Stimulated activated CD8-positive, alpha-beta memory T cell treated with anti-CD3 and anti-CD28 coated beads, Interleukin-12 subunit alpha, Interleukin-12 subunit beta, amount 100 ng/mL, for 24 hours (primary cell): ENCODE measurements around the gene MFSD11.
"Not testable (repeated sequence)": the region's sequence is repeated elsewhere in the genome, so short reads cannot be mapped to it uniquely, and the experiment has no call there.

ENCODE experiments used
- DNase-seq: peaks from one replicate; pipeline ENCODE4 v3.0.0-alpha.2; 2020; ENCODE audit errors: extremely low read depth

Gene MFSD11

GRCh38 chr17:76709077-76709950, 28.6 kb upstream of the MFSD11 start:
- no peak for DNase-seq

DNA sequence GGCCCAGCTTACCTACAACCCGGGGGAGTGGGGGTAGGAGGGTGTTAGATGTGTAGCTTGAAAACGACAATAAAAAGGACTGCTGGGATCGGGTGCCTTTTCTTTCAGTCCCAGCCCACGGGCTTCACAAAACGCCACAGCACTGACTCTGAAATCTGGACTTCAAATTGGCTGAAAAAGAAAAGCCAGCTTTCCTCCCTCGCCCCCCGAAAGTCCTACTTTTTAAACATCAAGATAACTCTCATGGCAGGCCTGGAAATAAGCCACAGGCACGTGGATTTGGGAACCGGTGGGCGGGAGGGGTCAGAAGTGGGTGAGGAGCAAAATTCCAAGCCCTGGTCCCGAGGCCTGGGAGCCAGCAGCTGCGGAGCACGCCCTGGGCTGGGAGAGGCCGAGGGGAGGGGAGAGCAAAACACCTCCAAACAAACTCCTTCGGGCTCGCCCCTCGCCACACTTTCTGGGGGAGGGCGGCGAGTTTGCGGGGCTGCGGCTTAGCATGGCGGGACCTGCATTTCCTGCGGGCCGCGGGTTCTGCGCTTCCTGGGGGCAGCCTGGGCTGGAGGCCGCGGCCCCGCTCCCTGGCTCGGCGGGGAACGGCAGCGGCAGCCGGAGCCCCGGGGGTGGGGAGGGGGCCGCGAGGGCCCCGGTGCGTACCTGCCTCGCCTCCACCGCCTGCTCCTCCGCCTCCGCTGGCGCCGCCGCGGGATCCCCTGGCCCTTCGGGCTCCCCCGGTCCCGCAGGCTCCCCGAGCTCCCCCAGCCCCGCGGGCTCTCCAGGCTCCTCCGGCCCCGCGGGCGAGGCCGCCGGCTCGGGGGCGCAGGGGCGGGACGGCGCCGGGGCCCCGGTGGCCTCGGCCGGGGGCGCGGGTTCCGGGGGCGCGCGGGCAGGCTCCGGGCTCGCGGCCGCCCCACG, 27.7 kb upstream of the MFSD11 start:
- DNase-seq = not testable (repeated sequence)

DNA sequence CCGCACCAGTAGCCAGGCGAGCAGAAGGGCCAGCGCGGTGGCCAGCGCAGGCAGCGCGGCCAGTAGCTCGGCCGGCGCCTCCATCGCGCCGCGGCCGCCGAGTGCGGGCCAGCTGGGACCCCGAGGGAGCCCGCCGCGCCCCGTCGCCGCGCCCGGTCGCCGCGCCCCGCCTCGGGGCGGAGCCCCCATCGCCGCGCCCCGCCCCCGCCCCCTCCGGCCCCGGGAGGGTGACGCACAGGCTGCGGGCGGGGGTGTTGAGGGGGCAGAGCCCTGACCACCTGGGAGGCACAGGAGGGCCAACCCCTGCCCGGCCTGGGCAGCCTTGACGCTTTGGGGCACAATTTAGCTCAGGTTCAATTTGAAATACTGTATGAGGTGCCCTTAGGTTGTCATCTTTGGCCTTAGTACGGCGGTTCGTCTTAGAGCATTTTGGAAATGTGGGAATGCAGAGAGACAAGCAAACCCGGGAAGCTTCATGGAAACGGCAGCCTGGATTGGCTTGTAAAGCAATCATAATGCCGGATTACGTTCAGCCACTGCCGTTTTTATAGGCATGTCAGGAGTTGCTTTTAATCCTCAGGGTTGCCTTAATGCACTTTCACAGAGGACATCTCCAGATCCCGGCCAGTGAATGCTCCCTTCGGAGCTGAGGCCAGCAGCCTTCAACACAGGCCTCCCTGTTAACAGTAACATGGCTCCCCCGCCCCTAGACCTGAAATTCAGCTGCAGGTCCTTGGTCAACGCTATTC, 26.9 kb upstream of the MFSD11 start, which contains the start of gene MXRA7:
Gene MXRA7, minus strand, starts transcription at position 103 of the 749 bp plus-strand sequence. Its CDS starts 19 bp downstream, at position 84.
- DNase-seq = no peak

GRCh38 chr17:76712321-76712720, 25.6 kb upstream of the MFSD11 start:
- DNase-seq = not testable (repeated sequence)

- no peak for DNase-seq
Measured at GRCh38 chr17:76713765-76714164, 24.2 kb upstream of the MFSD11 start.

GRCh38 chr17:76714336-76714735, 23.6 kb upstream of the MFSD11 start:
- no peak for DNase-seq

DNA sequence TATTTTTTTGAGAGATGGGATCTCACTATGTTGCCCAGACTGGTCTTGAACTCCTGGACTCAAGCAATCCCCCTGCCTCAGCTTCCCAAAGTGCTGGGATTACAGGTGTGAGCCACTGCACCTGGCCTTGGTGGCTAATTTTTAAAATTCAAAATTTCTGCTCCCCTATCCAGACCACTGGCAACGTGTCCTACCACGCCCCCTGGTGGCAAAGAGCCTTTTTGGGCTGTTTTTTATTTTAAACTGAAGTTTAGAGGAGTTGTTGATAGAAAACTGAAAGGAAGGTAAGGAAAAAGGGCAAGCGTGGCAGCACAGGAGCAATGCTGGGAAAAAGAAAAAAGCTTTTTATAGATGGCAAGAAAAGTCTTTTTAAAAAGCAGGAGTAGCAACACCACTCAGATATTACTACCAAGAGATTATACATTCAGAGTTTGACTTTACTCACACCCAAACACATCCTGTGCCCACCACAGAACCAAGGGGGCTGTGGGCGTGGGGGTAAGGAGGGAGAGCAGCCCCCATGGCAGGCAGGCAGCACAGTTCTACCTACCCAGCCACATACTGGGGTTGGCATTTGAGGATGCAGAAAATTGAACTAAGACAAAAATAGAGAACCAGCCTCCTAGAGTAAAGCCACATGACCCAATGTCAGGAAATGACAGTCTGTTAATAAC, 23.0 kb upstream of the MFSD11 start:
- DNase-seq = no peak

DNA sequence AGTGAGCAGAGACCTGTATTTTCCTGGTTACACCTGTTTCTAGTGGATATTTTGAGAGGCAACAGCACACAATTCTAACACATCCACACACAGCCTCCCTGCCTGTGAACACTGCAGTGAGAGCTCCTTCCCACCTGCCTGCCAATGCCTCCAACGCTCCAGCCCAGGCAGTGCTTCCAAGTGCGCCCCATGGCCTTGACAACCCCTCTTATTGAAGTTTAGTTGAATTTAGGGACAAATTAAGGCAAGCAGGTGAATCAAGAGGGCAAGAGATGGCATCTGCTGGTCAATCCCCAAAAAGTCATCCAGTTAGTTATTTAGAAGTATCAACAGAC, 22.5 kb upstream of the MFSD11 start:
- no peak for DNase-seq

DNA sequence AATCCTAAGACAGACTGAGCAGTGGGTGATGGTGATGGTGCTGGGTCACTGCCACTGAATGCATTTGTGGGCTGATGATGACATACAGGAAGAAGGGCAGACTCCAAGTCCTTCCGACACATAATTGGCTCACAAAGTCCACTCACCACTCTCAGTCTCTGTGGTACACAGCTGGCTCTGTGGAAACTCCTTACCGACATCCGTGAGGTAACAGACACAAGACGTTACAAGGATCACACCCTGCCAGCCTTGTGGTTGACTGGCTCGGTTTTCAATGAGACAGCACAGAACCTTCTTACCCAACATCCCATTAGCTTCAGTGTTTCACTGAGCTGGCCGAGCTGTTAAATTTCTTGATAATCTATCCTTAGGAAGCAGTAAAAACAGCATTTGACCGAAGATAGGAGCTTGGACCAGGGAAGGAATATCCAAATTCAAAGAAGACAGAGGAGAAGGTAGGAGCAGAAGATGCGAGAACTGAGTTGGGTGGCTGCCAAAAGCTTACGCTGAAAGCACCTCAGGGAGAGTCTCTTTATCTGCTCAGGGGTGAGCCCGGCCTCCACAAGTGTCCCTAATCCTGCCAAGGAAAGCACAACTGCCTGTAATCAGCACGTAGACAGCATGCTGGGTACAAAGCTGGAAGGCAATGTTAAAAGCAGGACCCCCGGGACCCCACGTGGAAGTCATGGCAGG, 21.6 kb upstream of the MFSD11 start:
- no peak for DNase-seq

DNA sequence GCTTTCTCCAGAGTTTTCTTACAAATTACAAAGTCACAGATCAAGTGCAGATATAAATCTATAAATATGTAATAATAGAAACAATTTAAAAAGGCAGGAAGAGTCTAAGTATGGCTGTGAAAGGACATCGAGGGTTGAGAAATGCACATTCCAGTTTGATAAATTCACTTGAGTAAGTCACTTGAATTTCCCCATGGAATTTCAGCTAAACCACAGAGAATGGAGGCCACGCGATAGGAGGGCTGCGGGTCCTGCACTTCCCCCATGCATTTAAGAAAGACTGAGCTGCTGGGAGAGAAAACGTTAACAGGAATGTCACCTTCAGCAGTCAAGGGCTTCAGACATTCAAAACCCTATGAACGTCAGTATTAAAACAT, 21.1 kb upstream of the MFSD11 start:
- DNase-seq = no peak

DNA sequence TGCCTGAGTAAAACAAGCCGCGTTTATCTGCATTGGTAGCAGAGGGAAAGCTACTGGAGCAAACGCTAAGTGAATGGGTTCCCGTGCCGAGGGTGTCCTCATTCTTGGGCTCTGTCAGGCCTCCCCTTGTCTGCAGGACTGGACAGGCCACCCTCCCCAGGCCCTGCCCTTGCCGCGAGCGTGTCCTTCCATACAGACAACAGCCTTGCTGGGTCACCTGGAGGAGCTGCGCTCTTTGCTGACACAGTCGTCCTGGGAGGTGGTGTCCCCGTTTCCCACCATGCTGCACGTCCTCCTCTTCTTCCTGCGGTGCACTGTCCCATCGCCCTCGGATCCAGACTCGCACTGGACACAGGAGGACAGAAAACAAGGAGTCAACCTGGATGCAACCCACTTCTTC, 19.4 kb upstream of the MFSD11 start:
- DNase-seq = no peak

- no peak for DNase-seq
Measured at GRCh38 chr17:76720211-76720610, 17.7 kb upstream of the MFSD11 start.

DNA sequence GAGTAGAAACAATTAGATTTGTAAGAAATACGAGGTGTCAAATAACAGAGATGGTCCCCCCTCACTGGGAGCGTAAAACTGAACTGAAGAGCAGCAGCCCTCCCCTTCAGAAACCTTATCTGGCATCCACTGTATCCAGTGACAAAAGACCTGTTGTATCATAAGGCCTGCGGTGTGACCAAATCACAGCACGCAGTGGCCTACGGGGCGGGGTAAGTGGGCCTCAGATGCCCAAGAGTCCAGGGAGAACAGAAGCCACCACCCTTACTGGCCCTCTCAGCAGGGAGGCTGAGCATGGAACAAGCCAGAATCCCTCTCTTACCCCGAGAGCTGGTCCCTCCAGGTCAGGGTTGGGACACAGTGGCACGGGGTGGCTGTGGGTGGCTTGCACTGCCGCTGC, 17.0 kb upstream of the MFSD11 start:
- DNase-seq = no peak

DNA sequence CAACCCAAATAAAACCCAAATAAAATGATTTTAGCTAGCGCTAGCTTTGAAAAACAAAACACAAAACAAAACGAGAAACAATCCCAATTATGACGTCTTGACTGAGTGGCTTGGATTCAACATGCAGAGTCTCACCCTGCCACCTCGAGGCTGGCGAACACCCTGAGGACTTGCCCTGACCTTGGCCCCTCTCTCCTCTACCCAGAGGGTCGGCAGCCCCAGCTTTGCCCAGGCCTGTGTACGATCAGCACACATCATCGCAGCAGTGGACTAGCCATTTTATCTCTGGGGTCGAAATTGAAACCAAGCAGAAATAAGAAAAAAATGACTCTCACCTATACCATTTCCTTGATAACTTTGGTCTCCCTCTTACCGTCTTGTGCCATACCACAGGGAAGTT, 16.5 kb upstream of the MFSD11 start:
- DNase-seq = no peak

DNA sequence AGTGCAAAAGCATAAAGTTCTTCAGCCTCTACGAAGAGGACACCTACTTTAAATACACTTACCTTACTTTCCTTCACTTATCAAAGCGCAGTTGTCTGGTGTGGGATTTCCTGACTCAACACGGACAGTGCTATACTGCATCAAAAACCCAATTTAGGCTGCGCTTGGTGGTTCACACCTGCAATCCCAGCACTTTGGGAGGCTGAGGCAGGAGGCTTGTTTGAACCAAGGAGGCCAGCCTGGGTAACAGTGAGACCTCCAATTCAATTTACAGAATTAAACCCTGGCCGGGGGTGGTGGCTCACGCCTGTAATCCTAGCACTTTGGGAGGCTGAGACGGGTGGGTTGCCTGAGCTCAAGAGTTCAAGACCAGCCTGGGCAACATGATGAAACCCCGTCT, 15.6 kb upstream of the MFSD11 start:
- DNase-seq = no peak

- DNase-seq = not testable (repeated sequence)
Measured at GRCh38 chr17:76722977-76723376, 14.9 kb upstream of the MFSD11 start.

GRCh38 chr17:76723812-76724211, 14.1 kb upstream of the MFSD11 start:
- DNase-seq = no peak

DNA sequence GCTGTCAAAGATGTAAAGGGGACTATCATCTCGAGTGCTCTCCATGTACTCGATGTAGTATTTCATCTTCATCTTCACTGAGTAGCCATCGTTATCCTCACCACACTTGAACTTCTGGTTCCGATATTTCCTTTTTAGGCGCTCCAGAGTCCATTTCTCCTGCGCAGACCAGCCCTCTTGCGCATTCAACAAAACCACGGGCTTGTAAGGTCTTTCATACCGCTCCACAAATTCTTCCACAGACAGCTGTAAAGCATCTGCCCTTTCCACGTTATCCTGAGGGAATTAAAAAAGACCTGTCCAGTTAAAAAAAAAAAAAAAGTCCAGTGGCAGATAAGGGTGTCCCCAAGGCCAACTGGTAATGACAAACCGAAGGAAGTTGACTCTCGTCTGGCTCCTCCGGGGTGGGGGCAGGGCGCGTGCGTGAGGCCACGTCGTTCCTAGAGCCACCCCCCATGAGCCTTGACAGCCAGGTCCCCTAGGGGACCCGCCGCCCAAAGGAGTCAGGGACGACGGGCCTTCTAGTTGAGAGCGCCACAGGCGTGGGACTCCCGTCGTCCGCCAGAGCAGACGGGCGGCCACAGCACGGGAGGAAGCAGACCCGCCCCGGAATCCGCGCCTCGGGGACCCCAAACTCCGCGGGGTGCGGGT, 12.2 kb upstream of the MFSD11 start:
- no peak for DNase-seq

DNA sequence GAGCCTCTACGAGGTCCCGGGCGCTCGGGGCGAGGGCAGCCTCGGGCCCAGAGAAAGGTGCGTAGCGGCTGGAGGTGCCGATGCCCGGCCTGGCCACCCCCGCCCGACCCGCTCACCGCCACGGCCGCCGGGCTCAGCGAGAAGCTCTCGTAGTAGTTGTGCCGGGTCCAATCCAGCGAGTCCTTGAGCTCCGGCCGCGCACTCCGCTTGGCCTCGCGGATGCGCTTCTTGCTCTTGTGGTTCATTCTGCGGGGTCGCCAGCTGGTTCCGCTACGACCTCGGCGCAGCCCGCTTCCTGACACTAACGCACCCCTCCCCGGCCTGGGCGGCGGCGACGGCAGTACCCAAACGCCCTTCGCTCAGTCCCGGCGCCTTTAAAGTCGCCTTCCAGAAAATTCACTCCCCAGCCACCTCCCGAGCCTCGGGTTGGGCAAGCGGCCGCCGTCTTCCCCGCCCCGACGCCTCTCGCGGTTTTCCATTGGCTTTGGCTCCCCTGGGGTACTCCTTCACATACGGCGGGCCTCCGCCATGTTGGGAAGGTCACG, 11.6 kb upstream of the MFSD11 start, which contains the start of gene JMJD6:
Gene JMJD6, minus strand, starts transcription at position 376 of the 545 bp plus-strand sequence. Its CDS starts 131 bp downstream, at position 245.
- DNase-seq = peak; percentile 87
